Natural killer cell (primary cell): ENCODE measurements around the gene PRDM16. TPM values are rescaled to one million over a fixed set of nuclear protein-coding genes. Genes with fewer than 3 reads are reported as not detected.

Experiments used
- ATAC-seq, 3 donors: fragments of 150-1000 bp in 2 of 3; fragments of 200-7000 bp in 1 of 3; cut with Tn5 transposase; 1 replicate in 1 of 3; 2 replicates in 2 of 3; pipeline ENCODE4 v1.10.0; 2021; ENCODE audit warnings: mild to moderate bottlenecking in 2 of 3, moderate library complexity in 2 of 3
- DNase-seq, 2 donors: peaks; one replicate each; pipeline versions ENCODE4 v3.0.0 to v3.0.0-alpha.2; 2013 to 2021; ENCODE audit warnings: mixed read lengths in 1 of 2
- H3K27ac ChIP-seq: one replicate; pipeline ENCODE4 v1.5.1; 2013; ENCODE audit warnings: mild to moderate bottlenecking, low read length
- H3K27me3 ChIP-seq: one replicate; pipeline ENCODE4 v1.6.1; 2013; ENCODE audit warnings: low read length; ENCODE audit not compliant: control insufficient read depth, insufficient read depth
- H3K36me3 ChIP-seq: one replicate; pipeline ENCODE4 v1.6.1; 2013; ENCODE audit warnings: low read length; ENCODE audit not compliant: control insufficient read depth, insufficient read depth
- H3K4me1 ChIP-seq: one replicate; pipeline ENCODE4 v1.6.1; 2013; ENCODE audit warnings: low read length; ENCODE audit not compliant: control insufficient read depth, insufficient read depth
- H3K4me3 ChIP-seq: one replicate; pipeline ENCODE4 v1.5.1; 2013; ENCODE audit warnings: low read length
- H3K9me3 ChIP-seq: one replicate; pipeline ENCODE4 v1.6.1; 2013; ENCODE audit warnings: low read length; ENCODE audit not compliant: control insufficient read depth, insufficient read depth
- H3K27ac Mint-ChIP-seq, 2 donors: one replicate each; pipeline ENCODE4 v1.8.0; 2022; ENCODE audit warnings: mild to moderate bottlenecking in 2 of 2, mixed read lengths in 2 of 2, moderate library complexity in 1 of 2
- H3K27me3 Mint-ChIP-seq, 2 donors: one replicate each; pipeline ENCODE4 v1.8.0; 2022; ENCODE audit warnings: low read depth in 2 of 2, mixed read lengths in 2 of 2
- H3K36me3 Mint-ChIP-seq: one replicate; pipeline ENCODE4 v1.8.0; 2022; ENCODE audit warnings: mixed read lengths
- H3K4me1 Mint-ChIP-seq, 2 donors: one replicate each; pipeline ENCODE4 v1.8.0; 2022; ENCODE audit warnings: mixed read lengths in 2 of 2
- H3K4me3 Mint-ChIP-seq: one replicate; pipeline ENCODE4 v1.8.0; 2022; ENCODE audit warnings: mild to moderate bottlenecking, moderate library complexity, mixed read lengths
- H3K9me3 Mint-ChIP-seq, 2 donors: one replicate each; pipeline ENCODE4 v1.8.0; 2022; ENCODE audit warnings: mixed read lengths in 2 of 2
- CTCF ChIP-seq: fragments of 200-600 bp; IDR thresholded peaks from one replicate; pipeline ENCODE4 v1.8.0; 2022; ENCODE audit warnings: antibody characterized with exemption
- WGBS: methylation state at CpG from one replicate; pipeline ENCODE4 v1.1.7; 2013; ENCODE audit warnings: missing lambda C conversion rate; ENCODE audit not compliant: insufficient coverage; 5-methylcytosine and 5-hydroxymethylcytosine counted together
- intact Hi-C: fragments of 100-400 bp; cut with micrococcal nuclease; formaldehyde crosslinking; loops from one replicate; pipeline ENCODE4 v1.14.2; 2022
- total RNA-seq, 4 donors: library from RNA; stranded (reverse); fragments of 120-200 nt in 1 of 4; gene quantifications; one replicate each; pipeline versions ENCODE4 v1.2.3 to v1.2.4, GENCODE V29; 2013 to 2022

The PRDM16 gene
- total RNA-seq, 3 donors from 2014 or later (not counting 1 experiment from before 2014, with no cell fraction given): 0.25 to 0.64 TPM; not detected in 1

DNA sequence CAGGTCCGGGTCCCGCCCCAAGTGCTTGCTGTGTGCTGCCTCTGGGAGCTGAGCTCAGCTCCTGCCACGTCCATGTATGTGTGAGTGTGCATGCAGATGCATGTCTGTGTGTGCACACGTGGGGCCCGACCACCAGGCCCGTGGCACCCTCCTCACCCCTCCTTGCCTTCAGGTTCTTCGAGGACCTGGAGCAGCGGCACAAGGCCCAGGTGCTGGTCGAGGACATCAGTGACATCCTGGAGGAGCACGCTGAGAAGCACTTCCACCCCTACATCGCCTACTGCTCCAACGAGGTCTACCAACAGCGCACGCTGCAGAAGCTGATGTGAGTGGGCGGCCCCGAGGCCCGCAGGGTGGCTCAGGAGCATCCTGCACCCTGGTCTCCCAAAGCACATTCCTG, 403.9 kb downstream of the PRDM16 start:
- intact Hi-C loops: no loop called here
- ATAC-seq: no peak
- WGBS: 88% methylated on average over 17 of the region's 17 CpGs
- no peak overlapping the region for H3K27ac ChIP-seq
- TF ChIP-seq CTCF: no peak
- no peaks in the 10 kb centered on the region for H3K9me3 Mint-ChIP-seq
- no peak overlapping the region for H3K4me3 Mint-ChIP-seq
- H3K4me1 ChIP-seq: no peaks in the 10 kb centered on the region
- H3K36me3 Mint-ChIP-seq: no peaks in the 10 kb centered on the region
- H3K36me3 ChIP-seq: no peaks in the 10 kb centered on the region
- H3K27me3 Mint-ChIP-seq: no peaks in the 10 kb centered on the region
- no peak overlapping the region for H3K27ac Mint-ChIP-seq
- no peaks in the 10 kb centered on the region for H3K27me3 ChIP-seq
- no peak overlapping the region for H3K4me3 ChIP-seq
- no peaks in the 10 kb centered on the region for H3K4me1 Mint-ChIP-seq
- H3K9me3 ChIP-seq: no peaks in the 10 kb centered on the region
- DNase-seq: no peak

DNA sequence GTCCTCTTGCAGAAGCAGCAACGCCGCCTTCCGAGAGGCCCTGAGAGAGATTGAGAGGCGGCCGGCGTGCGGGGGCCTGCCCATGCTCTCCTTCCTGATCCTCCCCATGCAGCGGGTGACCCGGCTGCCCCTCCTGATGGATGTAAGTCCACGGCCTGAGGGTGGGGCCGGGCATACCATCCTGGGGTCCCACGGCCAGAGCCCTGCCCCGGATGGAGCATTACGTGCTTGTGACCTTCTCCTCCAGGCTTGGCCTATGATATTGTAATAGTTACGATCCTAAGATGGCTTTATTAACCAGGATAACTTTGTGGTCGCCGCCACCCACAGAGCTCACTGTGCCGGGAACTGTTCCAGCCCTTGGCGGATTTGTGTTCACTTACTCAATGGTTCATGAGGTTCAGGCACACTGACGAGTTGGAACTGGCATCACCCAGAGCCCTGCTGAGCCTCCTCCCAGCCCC, 404.4 kb downstream of the PRDM16 start:
- no peaks in the 10 kb centered on the region for H3K4me1 ChIP-seq
- Mint-ChIP-seq H3K36me3 (no peaks in the 10 kb centered on the region), H3K4me1 (no peaks in the 10 kb centered on the region), H3K27me3 (no peaks in the 10 kb centered on the region), H3K27ac (no peak overlapping the region), H3K4me3 (no peak overlapping the region), H3K9me3 (no peaks in the 10 kb centered on the region)
- TF ChIP-seq CTCF: no peak
- H3K27ac ChIP-seq: no peak overlapping the region
- no peak for DNase-seq
- no peaks in the 10 kb centered on the region for H3K36me3 ChIP-seq
- intact Hi-C loops: no loop called here
- no peaks in the 10 kb centered on the region for H3K9me3 ChIP-seq
- 90% methylated on average over 20 of the region's 20 CpGs for WGBS
- no peak for ATAC-seq
- H3K27me3 ChIP-seq: no peaks in the 10 kb centered on the region
- no peak overlapping the region for H3K4me3 ChIP-seq

- no peaks in the 10 kb centered on the region for H3K9me3 Mint-ChIP-seq
- Histone ChIP-seq H3K9me3 (no peaks in the 10 kb centered on the region), H3K36me3 (no peaks in the 10 kb centered on the region), H3K4me1 (no peaks in the 10 kb centered on the region), H3K27ac (no peak overlapping the region), H3K27me3 (no peaks in the 10 kb centered on the region), H3K4me3 (no peak overlapping the region)
- no peaks in the 10 kb centered on the region for H3K36me3 Mint-ChIP-seq
- ATAC-seq (peak in 1 of 3 donors; percentile 22), DNase-seq (no peak)
- H3K4me1 Mint-ChIP-seq: no peaks in the 10 kb centered on the region
- no peaks in the 10 kb centered on the region for H3K27me3 Mint-ChIP-seq
- H3K4me3 Mint-ChIP-seq: no peak overlapping the region
- 93% methylated on average over 8 of the region's 8 CpGs for WGBS
- no peak for TF ChIP-seq CTCF
- H3K27ac Mint-ChIP-seq: no peak overlapping the region
- intact Hi-C loops: no loop called here
These were observed 405.0 kb downstream of the PRDM16 start for GRCh38 chr1:3474016-3474415.

DNA sequence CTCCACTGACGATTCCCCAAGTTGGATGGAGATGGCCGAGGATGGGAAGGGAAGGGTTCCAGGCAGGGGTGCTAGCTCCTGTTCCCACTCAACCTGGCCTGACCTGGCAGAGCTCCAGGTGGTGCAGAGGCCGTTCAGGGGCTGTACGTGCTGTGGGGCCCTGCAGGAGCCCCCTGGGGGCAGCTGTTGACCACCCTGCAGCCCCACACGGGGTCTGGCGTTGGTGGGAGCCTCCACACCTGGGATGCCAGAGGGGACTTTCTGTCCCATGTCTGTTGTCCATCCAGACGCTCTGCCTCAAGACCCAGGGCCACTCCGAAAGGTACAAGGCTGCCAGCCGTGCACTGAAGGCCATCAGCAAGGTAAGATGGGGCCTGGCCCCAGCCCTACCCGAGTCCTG, 405.4 kb downstream of the PRDM16 start:
- Histone ChIP-seq H3K27ac (no peak overlapping the region), H3K27me3 (no peaks in the 10 kb centered on the region), H3K36me3 (no peaks in the 10 kb centered on the region), H3K4me1 (no peaks in the 10 kb centered on the region), H3K9me3 (no peaks in the 10 kb centered on the region), H3K4me3 (no peak overlapping the region)
- no peaks in the 10 kb centered on the region for H3K27me3 Mint-ChIP-seq
- H3K36me3 Mint-ChIP-seq: no peaks in the 10 kb centered on the region
- H3K27ac Mint-ChIP-seq: no peak overlapping the region
- no peak for TF ChIP-seq CTCF
- intact Hi-C loops: no loop called here
- ATAC-seq: no peak
- H3K4me1 Mint-ChIP-seq: no peaks in the 10 kb centered on the region
- 79% methylated on average over 10 of the region's 10 CpGs for whole genome bisulfite sequencing
- no peaks in the 10 kb centered on the region for H3K9me3 Mint-ChIP-seq
- no peak for DNase-seq
- H3K4me3 Mint-ChIP-seq: no peak overlapping the region
